HepG2 (cell line): Measurements from ENCODE around the gene TMCC1. TPM values are rescaled to one million over a fixed set of nuclear protein-coding genes. Genes with fewer than 3 reads are reported as not detected.

Experiments
- ARHGAP35 ChIP-seq: sonication (generic); formaldehyde crosslinking; IDR thresholded peaks from 2 replicates; pipeline ENCODE4 v1.9.0; 2022; ENCODE audit warnings: mild to moderate bottlenecking, inconsistent platforms, moderate library complexity, missing genetic modification reagents, borderline replicate concordance
- ATAD3A ChIP-seq: sonication (generic); formaldehyde crosslinking; IDR thresholded peaks from 2 replicates; pipeline ENCODE4 v1.4.0; 2020; ENCODE audit warnings: missing genetic modification reagents
- EEA1 ChIP-seq: sonication (generic); formaldehyde crosslinking; IDR thresholded peaks from 2 replicates; pipeline ENCODE4 v1.5.1; 2020; ENCODE audit warnings: mild to moderate bottlenecking, missing genetic modification reagents, borderline replicate concordance
- MED1 ChIP-seq: sonication (generic); formaldehyde crosslinking; IDR thresholded peaks from 2 replicates; pipeline ENCODE4 v1.4.0; 2020; ENCODE audit warnings: missing genetic modification reagents
- MIXL1 ChIP-seq: IDR thresholded peaks from 2 replicates; pipeline ENCODE4 v1.6.1; 2016
- NR1H2 ChIP-seq: sonication (generic); formaldehyde crosslinking; IDR thresholded peaks from 2 replicates; pipeline ENCODE4 v1.8.1; 2022; ENCODE audit warnings: low read depth, missing genetic modification reagents, borderline replicate concordance
- NR2C2 ChIP-seq: sonication (generic); formaldehyde crosslinking; IDR thresholded peaks from 2 replicates; pipeline ENCODE4 v1.4.0; 2020; ENCODE audit warnings: missing genetic modification reagents, mild to moderate bottlenecking, moderate library complexity, borderline replicate concordance
- REST ChIP-seq, 2 experiments: IDR thresholded peaks; 2 replicates each; pipeline ENCODE4 v1.6.1; 2011 to 2012; ENCODE audit warnings: low read length in 2 of 2, borderline replicate concordance in 1 of 2, low read depth in 1 of 2, mild to moderate bottlenecking in 1 of 2, moderate library complexity in 1 of 2
- SALL2 ChIP-seq: sonication (generic); formaldehyde crosslinking; IDR thresholded peaks from 2 replicates; pipeline ENCODE4 v1.8.1; 2023; ENCODE audit warnings: mild to moderate bottlenecking, missing genetic modification reagents, inconsistent platforms
- YEATS4 ChIP-seq: sonication (generic); formaldehyde crosslinking; IDR thresholded peaks from 2 replicates; pipeline ENCODE4 v1.4.0; 2020; ENCODE audit warnings: missing genetic modification reagents, borderline replicate concordance
- ZFX ChIP-seq: sonication (generic); formaldehyde crosslinking; IDR thresholded peaks from 2 replicates; pipeline ENCODE4 v1.4.0; 2020; ENCODE audit warnings: mild to moderate bottlenecking, low read depth, missing genetic modification reagents, moderate library complexity
- ZNF263 ChIP-seq: sonication (generic); formaldehyde crosslinking; IDR thresholded peaks from 2 replicates; pipeline ENCODE4 v1.4.0; 2020; ENCODE audit warnings: missing genetic modification reagents
- ZNF432 ChIP-seq: sonication (generic); formaldehyde crosslinking; IDR thresholded peaks from 2 replicates; pipeline ENCODE4 v1.5.0; 2020; ENCODE audit warnings: missing genetic modification reagents, mild to moderate bottlenecking, borderline replicate concordance
- ZNF549 ChIP-seq: sonication (generic); formaldehyde crosslinking; IDR thresholded peaks from 2 replicates; pipeline ENCODE4 v1.5.0; 2020; ENCODE audit warnings: missing genetic modification reagents
- polyA plus RNA-seq, 8 experiments: library from polyadenylated mRNA; depleted of rRNA in 3 of 8; stranded (reverse) in 7 of 8; unstranded in 1 of 8; fragments of >200 nt; fragmentation: Illumina TruSeq in 4 of 8; extraction: Trizol in 4 of 8; gene quantifications; 2 replicates each; pipeline versions ENCODE4 v1.2.1 to v1.2.3, GENCODE V29; 2011 to 2016; ENCODE audit warnings: low read depth in 4 of 8, missing spikeins in 1 of 8, mixed read lengths in 1 of 8; ENCODE audit not compliant: insufficient read depth in 1 of 8
- total RNA-seq, 5 experiments: library from RNA; depleted of rRNA; stranded (reverse); fragments of >200 nt; fragmentation: Illumina TruSeq; extraction: Trizol; gene quantifications; 2 replicates each; pipeline ENCODE4 v1.2.3, GENCODE V29; 2016; ENCODE audit warnings: low read depth in 1 of 5
- TF ChIP-seq, protein P1 (sequence below): sonication (generic); formaldehyde crosslinking; IDR thresholded peaks from 2 replicates; pipeline ENCODE4 v1.4.0; 2020; ENCODE audit warnings: mild to moderate bottlenecking, missing genetic modification reagents, borderline replicate concordance
- TF ChIP-seq, protein P2 (sequence below): sonication (generic); formaldehyde crosslinking; IDR thresholded peaks from 2 replicates; pipeline ENCODE4 v1.4.0; 2020; ENCODE audit warnings: missing genetic modification reagents, borderline replicate concordance

Gene TMCC1
- total and polyA plus RNA-seq, 2 of the 13 experiments (the other 11 are each of a cell fraction or from before 2014, with no cell fraction given) = 12.1 to 264 TPM

DNA sequence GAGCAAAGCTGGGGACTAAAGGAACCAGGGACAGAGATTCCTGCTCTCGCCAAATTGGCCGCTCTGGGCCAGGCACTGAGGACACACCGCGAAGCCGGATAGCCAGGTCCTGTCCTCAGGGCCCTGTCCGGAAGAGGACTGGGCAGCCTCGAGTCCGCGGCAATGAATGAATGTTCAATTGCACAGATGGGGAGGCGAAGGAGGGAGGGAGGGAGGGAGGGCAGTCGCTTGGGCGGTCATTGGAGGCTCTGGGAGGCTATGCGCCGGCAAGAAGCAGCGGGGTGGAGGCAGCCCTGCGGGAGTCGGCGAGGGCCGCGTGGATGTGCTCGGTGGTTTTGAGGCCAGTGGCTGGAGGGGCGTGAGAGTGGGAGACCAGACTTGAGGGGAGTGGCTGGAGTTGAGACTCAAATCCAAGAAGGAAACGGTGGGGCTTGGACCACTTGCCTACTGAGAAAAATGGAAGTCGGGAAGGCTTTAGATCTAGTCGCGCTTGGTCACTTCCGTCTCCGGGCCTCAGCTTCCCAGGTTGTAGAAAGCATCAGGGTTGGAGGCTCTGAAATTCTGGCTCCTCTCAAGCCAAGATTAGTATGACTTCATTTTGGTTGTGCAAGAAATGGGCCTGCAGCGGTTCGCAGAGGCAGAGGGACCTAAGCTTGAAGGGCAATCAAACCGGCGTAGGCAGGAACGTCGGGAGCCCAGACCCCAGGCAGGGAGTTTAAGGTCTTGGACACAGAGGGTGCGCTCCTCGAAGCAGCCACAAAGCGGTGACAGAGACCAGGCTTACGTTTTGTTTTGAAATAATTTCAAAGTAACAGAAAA lies 266.0 kb downstream of the TMCC1 start (continued):
- TF ChIP-seq REST (IDR thresholded peaks at IDR 0.05; ENCODE audit: borderline replicate concordance in 1 of 2, low read depth in 1 of 2, low read length in 2 of 2) (0 out of 4 replicates have a peak, but pooled peaks of 1 of the 2 experiments have one; percentile 1), NR1H2 (CRISPR knock-in tag) (no peak), ZFX (CRISPR knock-in tag) (no peak; the same call in none of the 2 replicates), ATAD3A (CRISPR knock-in tag) (no peak), NR2C2 (CRISPR knock-in tag) (no peak), MIXL1 (CRISPR knock-in tag) (0 out of 2 replicates have a peak, but pooled peaks have one; percentile 17), EEA1 (CRISPR knock-in tag) (no peak), MED1 (CRISPR knock-in tag) (no peak), ZNF549 (CRISPR knock-in tag) (no peak), ARHGAP35 (CRISPR knock-in tag) (no peak), SALL2 (CRISPR knock-in tag) (0 out of 2 replicates have a peak, but pooled peaks have one; percentile 26), YEATS4 (CRISPR knock-in tag) (peak; percentile 6; the same call in 1 of the 2 replicates), ZNF432 (CRISPR knock-in tag) (no peak), ZNF263 (CRISPR knock-in tag) (no peak)
- TF ChIP-seq, protein P1, sequence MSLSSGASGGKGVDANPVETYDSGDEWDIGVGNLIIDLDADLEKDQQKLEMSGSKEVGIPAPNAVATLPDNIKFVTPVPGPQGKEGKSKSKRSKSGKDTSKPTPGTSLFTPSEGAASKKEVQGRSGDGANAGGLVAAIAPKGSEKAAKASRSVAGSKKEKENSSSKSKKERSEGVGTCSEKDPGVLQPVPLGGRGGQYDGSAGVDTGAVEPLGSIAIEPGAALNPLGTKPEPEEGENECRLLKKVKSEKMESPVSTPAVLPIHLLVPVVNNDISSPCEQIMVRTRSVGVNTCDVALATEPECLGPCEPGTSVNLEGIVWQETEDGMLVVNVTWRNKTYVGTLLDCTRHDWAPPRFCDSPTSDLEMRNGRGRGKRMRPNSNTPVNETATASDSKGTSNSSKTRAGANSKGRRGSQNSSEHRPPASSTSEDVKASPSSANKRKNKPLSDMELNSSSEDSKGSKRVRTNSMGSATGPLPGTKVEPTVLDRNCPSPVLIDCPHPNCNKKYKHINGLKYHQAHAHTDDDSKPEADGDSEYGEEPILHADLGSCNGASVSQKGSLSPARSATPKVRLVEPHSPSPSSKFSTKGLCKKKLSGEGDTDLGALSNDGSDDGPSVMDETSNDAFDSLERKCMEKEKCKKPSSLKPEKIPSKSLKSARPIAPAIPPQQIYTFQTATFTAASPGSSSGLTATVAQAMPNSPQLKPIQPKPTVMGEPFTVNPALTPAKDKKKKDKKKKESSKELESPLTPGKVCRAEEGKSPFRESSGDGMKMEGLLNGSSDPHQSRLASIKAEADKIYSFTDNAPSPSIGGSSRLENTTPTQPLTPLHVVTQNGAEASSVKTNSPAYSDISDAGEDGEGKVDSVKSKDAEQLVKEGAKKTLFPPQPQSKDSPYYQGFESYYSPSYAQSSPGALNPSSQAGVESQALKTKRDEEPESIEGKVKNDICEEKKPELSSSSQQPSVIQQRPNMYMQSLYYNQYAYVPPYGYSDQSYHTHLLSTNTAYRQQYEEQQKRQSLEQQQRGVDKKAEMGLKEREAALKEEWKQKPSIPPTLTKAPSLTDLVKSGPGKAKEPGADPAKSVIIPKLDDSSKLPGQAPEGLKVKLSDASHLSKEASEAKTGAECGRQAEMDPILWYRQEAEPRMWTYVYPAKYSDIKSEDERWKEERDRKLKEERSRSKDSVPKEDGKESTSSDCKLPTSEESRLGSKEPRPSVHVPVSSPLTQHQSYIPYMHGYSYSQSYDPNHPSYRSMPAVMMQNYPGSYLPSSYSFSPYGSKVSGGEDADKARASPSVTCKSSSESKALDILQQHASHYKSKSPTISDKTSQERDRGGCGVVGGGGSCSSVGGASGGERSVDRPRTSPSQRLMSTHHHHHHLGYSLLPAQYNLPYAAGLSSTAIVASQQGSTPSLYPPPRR = no peak
- TF ChIP-seq, protein P2, sequence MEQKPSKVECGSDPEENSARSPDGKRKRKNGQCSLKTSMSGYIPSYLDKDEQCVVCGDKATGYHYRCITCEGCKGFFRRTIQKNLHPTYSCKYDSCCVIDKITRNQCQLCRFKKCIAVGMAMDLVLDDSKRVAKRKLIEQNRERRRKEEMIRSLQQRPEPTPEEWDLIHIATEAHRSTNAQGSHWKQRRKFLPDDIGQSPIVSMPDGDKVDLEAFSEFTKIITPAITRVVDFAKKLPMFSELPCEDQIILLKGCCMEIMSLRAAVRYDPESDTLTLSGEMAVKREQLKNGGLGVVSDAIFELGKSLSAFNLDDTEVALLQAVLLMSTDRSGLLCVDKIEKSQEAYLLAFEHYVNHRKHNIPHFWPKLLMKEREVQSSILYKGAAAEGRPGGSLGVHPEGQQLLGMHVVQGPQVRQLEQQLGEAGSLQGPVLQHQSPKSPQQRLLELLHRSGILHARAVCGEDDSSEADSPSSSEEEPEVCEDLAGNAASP (CRISPR knock-in tag) = no peak
